Activated T-cell treated with anti-CD3 and anti-CD28 coated beads, Interleukin-2, amount 50 U/mL, for 24 hours (primary cell): ENCODE measurements around the gene VPS36.
A peak's percentile ranks its signal among the peaks of the same experiment; 100 is the strongest.
"Not testable (repeated sequence)": the region's sequence is repeated elsewhere in the genome, so short reads cannot be mapped to it uniquely, and the experiment has no call there.

Experiments used
- DNase-seq: peaks from one replicate; pipeline ENCODE4 v3.0.0-alpha.2; 2020
- H3K27ac Mint-ChIP-seq: 2 replicates; pipeline ENCODE4 v1.8.0; 2020; ENCODE audit warnings: mild to moderate bottlenecking, mixed read lengths
- H3K27me3 Mint-ChIP-seq: 2 replicates; pipeline ENCODE4 v1.8.0; 2020; ENCODE audit warnings: mixed read lengths
- H3K36me3 Mint-ChIP-seq: 2 replicates; pipeline ENCODE4 v1.8.0; 2020; ENCODE audit warnings: low read depth, mixed read lengths
- H3K4me1 Mint-ChIP-seq: 2 replicates; pipeline ENCODE4 v1.8.0; 2020; ENCODE audit warnings: low read depth, mixed read lengths
- H3K4me3 Mint-ChIP-seq: 2 replicates; pipeline ENCODE4 v1.8.0; 2020; ENCODE audit warnings: mild to moderate bottlenecking, moderate library complexity, mixed read lengths
- H3K9me3 Mint-ChIP-seq: 2 replicates; pipeline ENCODE4 v1.8.0; 2020; ENCODE audit warnings: mixed read lengths

The VPS36 gene, protein sequence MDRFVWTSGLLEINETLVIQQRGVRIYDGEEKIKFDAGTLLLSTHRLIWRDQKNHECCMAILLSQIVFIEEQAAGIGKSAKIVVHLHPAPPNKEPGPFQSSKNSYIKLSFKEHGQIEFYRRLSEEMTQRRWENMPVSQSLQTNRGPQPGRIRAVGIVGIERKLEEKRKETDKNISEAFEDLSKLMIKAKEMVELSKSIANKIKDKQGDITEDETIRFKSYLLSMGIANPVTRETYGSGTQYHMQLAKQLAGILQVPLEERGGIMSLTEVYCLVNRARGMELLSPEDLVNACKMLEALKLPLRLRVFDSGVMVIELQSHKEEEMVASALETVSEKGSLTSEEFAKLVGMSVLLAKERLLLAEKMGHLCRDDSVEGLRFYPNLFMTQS

DNA sequence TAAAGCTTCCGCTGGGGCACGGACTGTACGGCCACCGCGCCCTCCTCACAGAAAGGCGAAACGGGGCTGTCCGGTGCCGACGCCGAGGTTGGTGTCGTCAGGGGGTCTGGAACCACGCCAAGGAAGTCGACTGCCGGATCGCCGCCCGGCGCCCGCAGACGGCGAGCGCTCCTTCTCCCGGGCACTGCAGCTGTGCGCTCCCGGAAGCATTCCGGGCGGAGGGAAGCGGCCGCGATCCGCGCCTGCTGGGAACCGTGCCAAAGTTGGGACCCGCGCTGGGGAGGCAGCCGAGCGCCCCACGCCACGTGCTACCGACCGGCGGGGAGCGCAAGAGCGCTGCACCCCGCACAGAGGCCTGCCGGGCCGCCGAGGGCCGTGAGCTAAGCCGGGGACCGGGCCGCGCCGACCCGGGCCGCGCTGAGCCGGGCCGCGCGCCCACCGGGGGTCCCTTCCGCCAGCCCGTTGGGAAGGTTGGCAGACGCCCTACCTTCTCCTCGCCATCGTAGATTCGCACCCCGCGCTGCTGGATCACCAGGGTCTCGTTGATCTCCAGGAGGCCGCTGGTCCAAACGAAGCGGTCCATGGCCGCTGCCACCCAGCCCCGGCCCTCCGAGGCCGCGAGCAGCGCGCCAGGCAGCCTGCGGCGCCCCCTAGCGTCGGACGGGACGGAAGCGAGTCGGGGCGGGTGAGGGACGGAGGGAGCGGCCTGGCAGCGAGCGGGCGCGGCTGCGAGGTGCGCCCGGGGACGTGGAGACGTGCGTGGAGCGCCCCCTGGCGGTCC, at the start of gene VPS36:
Gene VPS36 (minus strand): TSS at position 623 of the 781 bp plus-strand sequence. CDS start 40 bp downstream, at position 583.
- Mint-ChIP-seq H3K9me3 (no peaks in the 10 kb centered on the region), H3K27me3 (no peaks in the 10 kb centered on the region), H3K36me3 (peaks cover 36% of the 10 kb centered on the region), H3K4me1 (peaks cover 42% of the 10 kb centered on the region), H3K27ac (peak within 1 kb of the TSS; percentile 95), H3K4me3 (peak within 1 kb of the TSS; percentile 96)
- peak; percentile 97 for DNase-seq

DNA sequence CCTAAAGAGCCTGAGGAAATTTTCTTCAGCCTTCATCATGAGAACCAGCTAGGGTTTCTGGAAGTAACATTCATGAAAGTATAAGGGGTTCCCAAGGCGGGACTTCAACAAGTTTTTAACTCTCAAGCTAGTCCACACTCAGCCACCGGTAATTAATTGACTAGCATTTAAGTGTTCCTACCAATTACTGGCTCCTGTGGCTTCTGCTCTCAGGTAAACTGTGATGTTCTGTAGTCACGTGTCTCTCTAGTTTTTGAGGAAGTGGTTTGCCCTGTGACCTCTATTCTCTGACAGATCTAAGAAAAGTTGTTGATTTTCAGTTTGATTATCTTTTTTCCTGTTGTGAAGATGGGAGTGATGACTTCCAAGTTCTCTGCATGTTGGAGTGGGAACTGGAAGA, 47.5 kb upstream of the VPS36 start:
- not testable (repeated sequence) for H3K27ac Mint-ChIP-seq

DNA sequence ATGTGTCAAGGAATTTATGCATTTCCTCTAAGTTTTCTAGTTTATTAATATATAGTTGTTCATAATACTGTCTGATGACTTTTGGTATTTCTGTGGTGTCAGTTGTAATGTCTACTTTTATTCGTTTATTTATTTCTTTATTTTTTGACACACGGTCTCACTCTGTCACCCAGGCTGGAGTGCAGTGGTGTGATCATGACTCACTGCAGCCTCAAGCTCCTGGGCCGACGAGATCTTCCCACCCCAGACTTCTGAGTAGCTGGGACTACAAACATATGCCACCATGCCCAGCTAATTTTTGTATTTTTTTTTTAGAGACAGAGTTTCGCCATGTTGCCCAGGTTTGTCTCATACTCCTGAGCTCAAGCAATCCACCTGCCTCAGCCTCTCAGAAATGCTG, 43.8 kb upstream of the VPS36 start:
- not testable (repeated sequence) for DNase-seq, H3K9me3 Mint-ChIP-seq, H3K4me3 Mint-ChIP-seq, H3K4me1 Mint-ChIP-seq, H3K27me3 Mint-ChIP-seq, H3K27ac Mint-ChIP-seq, H3K36me3 Mint-ChIP-seq

More for the DNA sequence above, 47.5 kb upstream of the VPS36 start:
- not testable (repeated sequence) for H3K4me3 Mint-ChIP-seq, DNase-seq, H3K9me3 Mint-ChIP-seq, H3K27me3 Mint-ChIP-seq, H3K4me1 Mint-ChIP-seq, H3K36me3 Mint-ChIP-seq

DNA sequence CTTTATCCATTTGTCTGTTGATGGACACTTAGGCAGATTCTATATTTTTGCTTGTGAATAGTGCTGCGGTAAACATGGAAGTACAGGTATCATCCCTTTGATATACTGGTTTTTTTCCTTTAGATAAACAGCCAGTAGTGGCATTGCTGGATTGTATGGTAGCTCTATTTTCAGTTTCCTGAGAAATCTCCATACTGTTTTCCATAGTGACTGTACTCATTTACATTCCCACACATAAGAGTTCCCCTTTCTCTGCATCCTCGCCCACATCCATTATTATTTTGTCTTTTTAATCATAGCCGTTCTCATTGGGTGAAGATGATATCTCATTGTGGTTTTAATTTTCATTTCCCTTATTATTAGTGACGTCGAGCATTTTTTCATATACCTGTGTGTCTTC, 40.6 kb upstream of the VPS36 start:
- not testable (repeated sequence) for DNase-seq, H3K4me1 Mint-ChIP-seq, H3K36me3 Mint-ChIP-seq, H3K27me3 Mint-ChIP-seq, H3K9me3 Mint-ChIP-seq, H3K27ac Mint-ChIP-seq, H3K4me3 Mint-ChIP-seq

DNA sequence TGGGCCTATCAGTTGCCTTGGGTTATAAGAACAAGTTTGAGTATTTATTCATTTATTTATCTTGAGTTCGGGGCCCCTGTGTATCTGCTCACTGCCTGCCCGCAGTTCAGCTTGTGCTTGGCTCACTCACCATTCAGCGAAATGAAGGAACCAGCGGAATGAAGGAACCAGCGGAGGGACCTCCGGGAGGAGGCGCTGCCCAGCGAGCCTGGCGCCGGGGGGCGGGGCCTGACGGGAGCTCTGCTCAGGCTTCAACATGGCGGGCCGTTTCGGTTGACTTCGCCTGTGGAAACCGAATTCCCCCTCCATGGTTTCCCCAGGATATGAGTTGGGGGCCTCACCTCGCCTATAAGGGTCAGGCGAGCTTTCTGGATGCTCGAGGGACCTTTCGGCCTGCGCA, 38.3 kb upstream of the VPS36 start:
- DNase-seq, H3K4me3 Mint-ChIP-seq, H3K4me1 Mint-ChIP-seq, H3K27me3 Mint-ChIP-seq, H3K27ac Mint-ChIP-seq, H3K36me3 Mint-ChIP-seq, H3K9me3 Mint-ChIP-seq: not testable (repeated sequence)

DNA sequence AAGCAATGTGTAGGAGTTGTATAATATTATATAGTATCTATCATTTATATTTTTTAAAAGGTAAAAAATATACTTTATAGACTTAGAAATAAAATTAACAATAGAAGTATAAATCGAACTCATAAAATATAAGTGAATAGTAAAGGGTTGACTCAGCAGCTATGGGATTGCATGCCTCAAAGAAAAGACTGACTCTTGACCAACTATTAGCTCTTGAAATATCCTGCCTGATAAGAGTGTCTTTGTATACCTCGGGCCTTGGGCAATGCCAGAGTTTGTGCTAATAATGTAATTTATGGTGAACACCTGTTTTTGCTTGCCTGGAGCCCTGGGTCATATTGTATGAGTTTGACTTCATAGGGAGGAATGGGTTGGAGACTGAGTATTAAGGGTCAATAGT, 36.6 kb upstream of the VPS36 start:
- H3K4me3 Mint-ChIP-seq, H3K9me3 Mint-ChIP-seq, H3K36me3 Mint-ChIP-seq, H3K27ac Mint-ChIP-seq, H3K27me3 Mint-ChIP-seq, H3K4me1 Mint-ChIP-seq, DNase-seq: not testable (repeated sequence)

DNA sequence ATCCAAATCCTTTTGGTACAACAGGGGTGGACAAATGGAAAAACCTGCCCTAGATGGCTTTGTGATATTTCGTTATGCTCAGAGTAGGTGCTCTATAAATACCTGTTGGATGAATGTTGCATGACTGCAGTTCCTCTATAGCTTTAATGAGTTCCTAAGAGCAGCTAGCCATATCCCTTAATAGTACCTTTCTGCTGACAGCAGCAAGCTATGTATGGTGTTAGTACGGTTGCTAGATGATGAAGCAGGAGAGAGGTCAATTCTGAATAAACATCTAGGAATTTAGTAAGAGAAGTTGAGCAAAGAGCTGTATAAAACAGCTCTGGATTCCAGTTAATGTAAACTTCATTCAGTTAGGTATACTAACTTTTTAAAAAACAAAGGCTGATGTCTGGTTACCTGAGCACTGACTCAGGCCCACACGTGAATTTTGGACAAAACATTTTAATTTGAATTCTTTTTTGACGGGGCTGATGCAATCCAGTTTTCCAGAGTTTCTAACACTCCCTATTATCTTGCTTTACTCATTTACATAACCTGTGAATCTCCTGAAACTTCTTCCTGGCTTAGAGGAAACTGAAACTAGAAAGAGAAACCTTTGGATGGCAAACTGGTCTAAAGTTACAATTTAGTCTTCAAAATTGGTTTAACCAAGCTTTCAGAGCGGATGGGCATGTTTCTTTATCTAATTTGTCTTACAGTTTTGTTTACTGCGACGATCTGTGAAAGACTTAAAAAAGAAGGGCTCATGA, 30.4 kb upstream of the VPS36 start:
- not testable (repeated sequence) for DNase-seq, H3K9me3 Mint-ChIP-seq, H3K4me1 Mint-ChIP-seq, H3K27ac Mint-ChIP-seq, H3K27me3 Mint-ChIP-seq, H3K4me3 Mint-ChIP-seq
- peaks cover 15% of the 10 kb centered on the region for H3K36me3 Mint-ChIP-seq

DNA sequence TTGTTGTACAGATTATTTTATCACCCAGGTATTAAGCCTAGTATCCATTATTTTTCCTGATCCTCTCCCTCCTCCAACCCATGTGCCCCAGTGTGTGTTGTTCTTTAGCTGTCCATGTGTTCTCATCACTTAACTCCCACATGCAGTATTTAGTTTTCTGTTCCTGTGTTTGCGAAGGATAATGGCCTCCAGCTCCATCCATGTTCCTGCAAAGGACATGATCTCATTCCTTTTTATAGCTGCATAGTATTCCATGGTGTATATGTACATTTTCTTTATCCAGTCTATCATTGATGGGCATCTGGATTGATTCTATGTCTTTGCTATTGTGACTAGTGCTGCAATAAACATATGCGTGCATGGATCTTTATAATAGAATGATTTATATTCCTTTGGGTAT, 18.1 kb upstream of the VPS36 start:
- H3K9me3 Mint-ChIP-seq, H3K27ac Mint-ChIP-seq, H3K4me1 Mint-ChIP-seq, DNase-seq, H3K4me3 Mint-ChIP-seq, H3K27me3 Mint-ChIP-seq: not testable (repeated sequence)
- H3K36me3 Mint-ChIP-seq: peaks cover 78% of the 10 kb centered on the region

DNA sequence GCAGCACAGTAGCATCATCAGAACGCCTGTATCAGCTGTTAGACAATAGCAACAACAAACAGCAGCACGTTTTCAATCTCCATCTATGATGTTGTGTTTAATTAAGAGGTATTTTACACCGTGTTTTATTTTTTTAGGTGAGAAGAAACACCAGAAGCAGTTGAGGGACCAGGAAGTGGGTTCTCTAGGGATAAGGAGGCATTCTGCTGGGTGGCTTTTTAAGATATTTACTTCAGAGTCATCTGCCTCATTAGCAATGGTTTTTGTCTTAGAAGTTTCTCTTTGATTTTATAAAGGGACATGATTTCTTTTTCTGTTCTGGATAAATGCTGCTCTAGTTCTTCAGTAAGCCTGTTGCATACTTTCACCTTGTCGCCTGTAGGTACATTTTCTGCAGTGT, 13.1 kb upstream of the VPS36 start:
- no peak overlapping the region for H3K27ac Mint-ChIP-seq
- DNase-seq: no peak
- H3K27me3 Mint-ChIP-seq: no peaks in the 10 kb centered on the region
- peaks cover 29% of the 10 kb centered on the region for H3K4me1 Mint-ChIP-seq
- peaks cover 2% of the 10 kb centered on the region for H3K9me3 Mint-ChIP-seq
- H3K36me3 Mint-ChIP-seq: peaks cover 86% of the 10 kb centered on the region
- no peak overlapping the region for H3K4me3 Mint-ChIP-seq

DNA sequence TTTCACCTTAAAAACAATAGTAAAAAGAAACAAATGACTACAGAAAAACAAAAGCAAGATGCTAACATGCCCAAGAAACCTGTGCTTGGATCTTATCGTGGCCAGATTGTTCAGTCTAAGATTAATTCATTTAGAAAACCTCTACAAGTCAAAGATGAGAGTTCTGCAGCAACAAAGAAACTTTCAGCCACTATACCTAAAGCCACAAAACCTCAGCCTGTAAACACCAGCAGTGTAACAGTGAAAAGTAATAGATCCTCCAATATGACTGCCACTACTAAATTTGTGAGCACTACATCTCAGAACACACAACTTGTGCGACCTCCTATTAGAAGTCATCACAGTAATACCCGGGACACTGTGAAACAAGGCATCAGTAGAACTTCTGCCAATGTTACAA, 10.8 kb upstream of the VPS36 start:
- Mint-ChIP-seq H3K4me3 (no peak overlapping the region), H3K27me3 (no peaks in the 10 kb centered on the region), H3K36me3 (peaks cover 88% of the 10 kb centered on the region), H3K27ac (no peak overlapping the region), H3K9me3 (no peaks in the 10 kb centered on the region), H3K4me1 (peaks cover 40% of the 10 kb centered on the region)
- no peak for DNase-seq

DNA sequence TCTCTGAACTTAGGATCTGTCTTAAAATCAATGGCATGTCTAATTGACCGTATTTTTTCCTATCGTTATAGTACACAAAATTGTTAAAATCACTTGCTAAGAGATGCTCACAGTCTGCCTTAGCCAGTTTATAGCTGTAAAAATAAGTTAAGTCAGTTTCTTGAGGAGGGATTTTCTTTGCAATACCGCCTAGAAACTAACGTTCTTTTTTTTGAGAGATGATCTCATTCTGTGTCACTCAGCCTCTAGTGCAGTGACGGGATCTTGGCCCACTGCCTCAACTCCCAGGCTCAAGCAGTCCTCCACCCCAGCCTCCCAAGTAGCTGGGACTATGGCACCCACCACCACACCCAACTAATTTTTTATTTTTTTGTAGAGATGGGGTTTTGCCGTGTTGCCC, 9.2 kb upstream of the VPS36 start:
- Mint-ChIP-seq H3K36me3 (peaks cover 87% of the 10 kb centered on the region), H3K27me3 (no peaks in the 10 kb centered on the region), H3K27ac (no peak overlapping the region), H3K4me1 (peaks cover 45% of the 10 kb centered on the region), H3K4me3 (no peak overlapping the region), H3K9me3 (no peaks in the 10 kb centered on the region)
- DNase-seq: no peak

DNA sequence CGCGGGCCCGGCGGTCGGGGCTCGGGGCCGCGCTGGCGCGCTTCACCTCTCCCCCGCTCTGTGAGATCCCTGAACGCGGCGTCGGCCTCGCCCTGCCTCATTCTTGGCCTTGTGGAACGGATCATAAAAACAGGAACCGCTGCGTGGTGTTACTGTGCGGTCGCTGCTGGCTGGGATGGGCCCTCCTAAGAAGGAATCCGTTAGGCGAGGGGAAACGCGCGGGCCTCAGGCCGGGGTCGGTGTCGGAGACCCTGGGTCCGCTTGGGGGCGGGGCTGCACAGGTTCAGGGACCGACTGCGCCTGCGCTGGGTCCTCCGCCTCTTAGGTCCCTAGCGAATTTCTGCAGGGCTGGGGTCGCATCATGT, 5.2 kb upstream of the VPS36 start:
- peak overlapping the region; percentile 99 for H3K27ac Mint-ChIP-seq
- H3K4me1 Mint-ChIP-seq: peaks cover 41% of the 10 kb centered on the region
- peak; percentile 87 for DNase-seq
- H3K36me3 Mint-ChIP-seq: peaks cover 54% of the 10 kb centered on the region
- H3K9me3 Mint-ChIP-seq: no peaks in the 10 kb centered on the region
- no peaks in the 10 kb centered on the region for H3K27me3 Mint-ChIP-seq
- H3K4me3 Mint-ChIP-seq: peak overlapping the region; percentile 94

DNA sequence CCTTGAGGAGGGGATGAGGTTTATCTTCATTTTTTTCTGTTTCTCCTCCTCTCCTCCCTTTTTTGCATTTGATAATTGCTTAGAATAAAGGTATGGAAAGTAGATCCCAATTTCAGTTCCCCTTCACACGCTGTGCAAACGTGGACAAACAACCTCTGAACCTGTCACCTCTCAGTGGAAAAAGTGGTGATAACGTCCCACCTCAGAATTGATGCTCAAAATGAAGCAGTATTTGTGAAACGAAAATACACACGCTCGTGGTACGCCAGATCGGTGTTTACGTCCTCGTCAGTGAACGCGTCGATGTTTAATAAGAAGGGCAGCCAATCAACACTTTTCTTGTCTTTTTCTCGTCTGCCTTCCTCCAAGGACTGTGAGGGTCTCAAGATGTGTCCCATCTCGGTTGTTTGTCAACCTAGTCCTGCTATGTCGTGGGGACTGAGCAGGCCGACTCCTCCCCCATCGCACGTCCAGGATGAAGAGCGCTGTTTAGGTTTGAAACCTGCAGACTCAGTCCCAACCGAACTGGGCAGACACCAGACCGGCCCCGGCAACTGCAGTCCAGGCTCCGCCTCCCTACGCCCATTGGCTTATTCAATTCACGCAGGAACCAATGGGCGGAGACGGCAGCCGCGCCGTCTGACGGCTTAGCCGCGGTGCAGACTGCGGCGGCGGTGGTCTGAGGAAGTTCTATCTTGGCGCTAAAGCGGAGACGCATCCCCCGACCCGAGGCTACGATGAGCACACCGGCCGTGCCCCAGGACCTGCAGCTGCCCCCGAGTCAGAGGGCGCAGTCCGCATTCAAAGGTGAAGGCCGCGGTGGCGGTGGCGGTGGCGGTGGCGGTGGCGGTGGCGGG, 4.6 kb upstream of the VPS36 start, which contains the start of gene CKAP2:
Gene CKAP2 (plus strand): TSS at position 659 of the 857 bp plus-strand sequence. CDS start 79 bp downstream, at position 738.
- H3K27me3 Mint-ChIP-seq: no peaks in the 10 kb centered on the region
- H3K27ac Mint-ChIP-seq: peak within 1 kb of the TSS; percentile 99
- H3K36me3 Mint-ChIP-seq: peaks cover 49% of the 10 kb centered on the region
- H3K4me3 Mint-ChIP-seq: peak within 1 kb of the TSS; percentile 94
- H3K9me3 Mint-ChIP-seq: no peaks in the 10 kb centered on the region
- H3K4me1 Mint-ChIP-seq: peaks cover 41% of the 10 kb centered on the region
- DNase-seq: peak; percentile 94

DNA sequence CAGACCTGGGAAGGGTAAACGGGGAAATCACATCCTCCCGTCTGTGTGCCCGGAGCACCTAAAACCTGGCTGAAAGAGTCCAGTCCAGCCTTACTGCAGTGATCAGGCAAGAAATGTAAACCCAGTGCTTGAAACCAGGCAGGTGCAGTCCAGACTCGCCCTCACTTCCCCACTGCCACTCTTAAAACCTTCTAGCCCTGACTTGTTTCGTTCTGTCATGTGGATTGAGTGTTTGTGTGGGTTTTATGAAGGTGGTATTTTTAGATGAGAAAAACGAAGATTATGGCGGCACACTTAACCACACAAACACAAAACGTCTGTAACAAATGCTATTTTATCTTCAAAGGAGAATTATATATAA, 4.0 kb upstream of the VPS36 start:
- H3K4me3 Mint-ChIP-seq: peak overlapping the region; percentile 94
- no peaks in the 10 kb centered on the region for H3K27me3 Mint-ChIP-seq
- H3K36me3 Mint-ChIP-seq: peaks cover 49% of the 10 kb centered on the region
- DNase-seq: peak; percentile 35
- H3K4me1 Mint-ChIP-seq: peaks cover 42% of the 10 kb centered on the region
- peak overlapping the region; percentile 99 for H3K27ac Mint-ChIP-seq
- no peaks in the 10 kb centered on the region for H3K9me3 Mint-ChIP-seq
